ENCODE measurements around the gene HSPB3.
"Not testable (repeated sequence)": the region's sequence is repeated elsewhere in the genome, so short reads cannot be mapped to it uniquely, and the experiment has no call there.

The HSPB3 gene

GRCh38 chr5:54419573-54420423, 35.7 kb upstream of the HSPB3 start:
- H3K36me3 ChIP-seq (replicated peaks); H3K4me3 ChIP-seq (ENCODE audit: low read depth, low read length); in situ Hi-C loops (cut with HindIII; ENCODE audit: low pct_ligation_motif_present, low sequenced_read_pairs); H3K27ac ChIP-seq; H3K27me3 ChIP-seq (replicated peaks): not testable (repeated sequence)
- TF ChIP-seq CTCF (IDR thresholded peaks at IDR 0.05; ENCODE audit: low read depth, low read length, missing control alignments) = peak; percentile 70
- peak; percentile 28 for DNase-seq

GRCh38 chr5:54420511-54420910, 35.0 kb upstream of the HSPB3 start:
- H3K4me3 ChIP-seq (ENCODE audit: low read depth, low read length); DNase-seq; H3K36me3 ChIP-seq (replicated peaks); H3K27ac ChIP-seq; in situ Hi-C loops (cut with HindIII; ENCODE audit: low pct_ligation_motif_present, low sequenced_read_pairs); H3K27me3 ChIP-seq (replicated peaks): not testable (repeated sequence)

- no peak for TF ChIP-seq CTCF (IDR thresholded peaks at IDR 0.05; ENCODE audit: low read depth, low read length, missing control alignments)
- in situ Hi-C loops (cut with HindIII; ENCODE audit: low pct_ligation_motif_present, low sequenced_read_pairs) = no loop called here
- no peak for DNase-seq
- no peak overlapping the region for H3K4me3 ChIP-seq (ENCODE audit: low read depth, low read length)
- H3K27ac ChIP-seq = no peak overlapping the region
- H3K27me3 ChIP-seq (replicated peaks) = peaks cover 2% of the 10 kb centered on the region
- no peaks in the 10 kb centered on the region for H3K36me3 ChIP-seq (replicated peaks)
These were observed 33.5 kb upstream of the HSPB3 start for GRCh38 chr5:54421976-54422375.

GRCh38 chr5:54425258-54425657, 30.2 kb upstream of the HSPB3 start:
- Histone ChIP-seq H3K4me3 (ENCODE audit: low read depth, low read length) (no peak overlapping the region), H3K27me3 (replicated peaks) (peaks cover 2% of the 10 kb centered on the region), H3K36me3 (replicated peaks) (no peaks in the 10 kb centered on the region), H3K27ac (no peak overlapping the region)
- in situ Hi-C loops (cut with HindIII; ENCODE audit: low pct_ligation_motif_present, low sequenced_read_pairs) = no loop called here
- no peak for DNase-seq
- no peak for TF ChIP-seq CTCF (IDR thresholded peaks at IDR 0.05; ENCODE audit: low read depth, low read length, missing control alignments)

GRCh38 chr5:54426209-54426608, 29.3 kb upstream of the HSPB3 start:
- H3K27me3 ChIP-seq (replicated peaks) = peaks cover 2% of the 10 kb centered on the region
- no peak overlapping the region for H3K27ac ChIP-seq
- no peak for TF ChIP-seq CTCF (IDR thresholded peaks at IDR 0.05; ENCODE audit: low read depth, low read length, missing control alignments)
- no peaks in the 10 kb centered on the region for H3K36me3 ChIP-seq (replicated peaks)
- DNase-seq = no peak
- H3K4me3 ChIP-seq (ENCODE audit: low read depth, low read length) = no peak overlapping the region
- in situ Hi-C loops (cut with HindIII; ENCODE audit: low pct_ligation_motif_present, low sequenced_read_pairs) = no loop called here

- H3K4me3 ChIP-seq (ENCODE audit: low read depth, low read length); DNase-seq; H3K36me3 ChIP-seq (replicated peaks); H3K27me3 ChIP-seq (replicated peaks); H3K27ac ChIP-seq; in situ Hi-C loops (cut with HindIII; ENCODE audit: low pct_ligation_motif_present, low sequenced_read_pairs): not testable (repeated sequence)
These were observed 20.8 kb upstream of the HSPB3 start for GRCh38 chr5:54434650-54435049.
